ENCODE results near the gene DPH5.

DNA sequence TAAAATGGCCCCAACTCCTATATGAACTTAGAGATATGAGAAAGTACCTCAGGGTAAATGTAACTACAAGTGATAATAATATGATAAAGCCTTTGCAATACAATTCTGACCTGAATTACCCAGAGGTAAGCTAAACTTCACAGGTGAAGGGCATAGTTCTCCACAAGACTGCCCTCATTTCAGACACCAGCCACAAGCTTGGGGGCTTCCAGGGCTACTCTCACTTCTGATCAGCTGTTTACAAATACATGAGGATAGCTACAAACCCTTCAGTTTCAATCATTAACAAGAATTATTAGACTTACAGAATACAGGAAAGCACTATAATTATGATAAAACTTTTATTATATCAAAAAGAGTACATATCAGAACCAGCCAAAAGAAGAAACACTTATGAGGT, 18.7 kb upstream of the DPH5 start:
- TF ChIP-seq, protein P1, sequence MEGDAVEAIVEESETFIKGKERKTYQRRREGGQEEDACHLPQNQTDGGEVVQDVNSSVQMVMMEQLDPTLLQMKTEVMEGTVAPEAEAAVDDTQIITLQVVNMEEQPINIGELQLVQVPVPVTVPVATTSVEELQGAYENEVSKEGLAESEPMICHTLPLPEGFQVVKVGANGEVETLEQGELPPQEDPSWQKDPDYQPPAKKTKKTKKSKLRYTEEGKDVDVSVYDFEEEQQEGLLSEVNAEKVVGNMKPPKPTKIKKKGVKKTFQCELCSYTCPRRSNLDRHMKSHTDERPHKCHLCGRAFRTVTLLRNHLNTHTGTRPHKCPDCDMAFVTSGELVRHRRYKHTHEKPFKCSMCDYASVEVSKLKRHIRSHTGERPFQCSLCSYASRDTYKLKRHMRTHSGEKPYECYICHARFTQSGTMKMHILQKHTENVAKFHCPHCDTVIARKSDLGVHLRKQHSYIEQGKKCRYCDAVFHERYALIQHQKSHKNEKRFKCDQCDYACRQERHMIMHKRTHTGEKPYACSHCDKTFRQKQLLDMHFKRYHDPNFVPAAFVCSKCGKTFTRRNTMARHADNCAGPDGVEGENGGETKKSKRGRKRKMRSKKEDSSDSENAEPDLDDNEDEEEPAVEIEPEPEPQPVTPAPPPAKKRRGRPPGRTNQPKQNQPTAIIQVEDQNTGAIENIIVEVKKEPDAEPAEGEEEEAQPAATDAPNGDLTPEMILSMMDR (conservative IDR thresholded peaks at IDR 0.05; ENCODE audit: low read depth, low read length): no peak
- TF ChIP-seq POLR2A (IDR thresholded peaks at IDR 0.05; ENCODE audit: low read depth, low read length): no peak
- no peak for TF ChIP-seq SMC3 (IDR thresholded peaks at IDR 0.05; ENCODE audit: low read depth, low read length)
- TF ChIP-seq RFX5 (IDR thresholded peaks at IDR 0.05; ENCODE audit: low read depth, low read length): no peak
- TF ChIP-seq, protein P2, sequence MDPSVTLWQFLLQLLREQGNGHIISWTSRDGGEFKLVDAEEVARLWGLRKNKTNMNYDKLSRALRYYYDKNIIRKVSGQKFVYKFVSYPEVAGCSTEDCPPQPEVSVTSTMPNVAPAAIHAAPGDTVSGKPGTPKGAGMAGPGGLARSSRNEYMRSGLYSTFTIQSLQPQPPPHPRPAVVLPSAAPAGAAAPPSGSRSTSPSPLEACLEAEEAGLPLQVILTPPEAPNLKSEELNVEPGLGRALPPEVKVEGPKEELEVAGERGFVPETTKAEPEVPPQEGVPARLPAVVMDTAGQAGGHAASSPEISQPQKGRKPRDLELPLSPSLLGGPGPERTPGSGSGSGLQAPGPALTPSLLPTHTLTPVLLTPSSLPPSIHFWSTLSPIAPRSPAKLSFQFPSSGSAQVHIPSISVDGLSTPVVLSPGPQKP (IDR thresholded peaks at IDR 0.05; ENCODE audit: borderline replicate concordance, low read depth, low read length): no peak
- no peak for TF ChIP-seq RCOR1 (IDR thresholded peaks at IDR 0.05; ENCODE audit: insufficient replicate concordance, low read length)
- TF ChIP-seq, protein P3, sequence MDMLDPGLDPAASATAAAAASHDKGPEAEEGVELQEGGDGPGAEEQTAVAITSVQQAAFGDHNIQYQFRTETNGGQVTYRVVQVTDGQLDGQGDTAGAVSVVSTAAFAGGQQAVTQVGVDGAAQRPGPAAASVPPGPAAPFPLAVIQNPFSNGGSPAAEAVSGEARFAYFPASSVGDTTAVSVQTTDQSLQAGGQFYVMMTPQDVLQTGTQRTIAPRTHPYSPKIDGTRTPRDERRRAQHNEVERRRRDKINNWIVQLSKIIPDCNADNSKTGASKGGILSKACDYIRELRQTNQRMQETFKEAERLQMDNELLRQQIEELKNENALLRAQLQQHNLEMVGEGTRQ (IDR thresholded peaks at IDR 0.05; ENCODE audit: low read depth, low read length): no peak
- TF ChIP-seq BHLHE40 (IDR thresholded peaks at IDR 0.05; ENCODE audit: low read depth, low read length): no peak
- no peak for TF ChIP-seq FOS (IDR thresholded peaks at IDR 0.05; ENCODE audit: low read depth, low read length)
